Stimulated activated CD4-positive, alpha-beta T cell treated with anti-CD3 and anti-CD28 coated beads, Interleukin-4, amount 100 ng/mL, for 1 hour (primary cell): Measurements from ENCODE around the gene UCN3.

Experiments used
- DNase-seq: peaks from one replicate; pipeline ENCODE4 v3.0.0-alpha.2; 2020

UCN3 gene

GRCh38 chr10:5364890-5365338 is at the start of gene UCN3:
TSS of gene UCN3 (plus strand) at chr10:5364966. CDS start at chr10:5373721, 8,755 bp downstream.
- DNase-seq, result no peak

- DNase-seq, result peak; percentile 80
Observed at GRCh38 chr10:5317547-5318107, 47.1 kb upstream of the UCN3 start.

GRCh38 chr10:5318148-5318547 is 46.6 kb upstream of the UCN3 start:
- no peak for DNase-seq

GRCh38 chr10:5319863-5320262 is 44.9 kb upstream of the UCN3 start:
- no peak for DNase-seq

GRCh38 chr10:5321273-5321672 is 43.5 kb upstream of the UCN3 start:
- DNase-seq, result no peak

GRCh38 chr10:5323446-5323845 is 41.3 kb upstream of the UCN3 start:
- no peak for DNase-seq

GRCh38 chr10:5325076-5325475 is 39.7 kb upstream of the UCN3 start:
- DNase-seq, result no peak

GRCh38 chr10:5334196-5334880 is 30.4 kb upstream of the UCN3 start:
- DNase-seq, result no peak

- DNase-seq, result no peak
Observed at GRCh38 chr10:5338010-5338409, 26.8 kb upstream of the UCN3 start.

- DNase-seq, result no peak
Observed at GRCh38 chr10:5343092-5343491, 21.7 kb upstream of the UCN3 start.

- DNase-seq, result peak; percentile 6
Observed at GRCh38 chr10:5343561-5343960, 21.2 kb upstream of the UCN3 start.

- no peak for DNase-seq
Observed at GRCh38 chr10:5343979-5344378, 20.8 kb upstream of the UCN3 start.

- no peak for DNase-seq
Observed at GRCh38 chr10:5344746-5345145, 20.0 kb upstream of the UCN3 start.

GRCh38 chr10:5346881-5347280 is 17.9 kb upstream of the UCN3 start:
- no peak for DNase-seq

GRCh38 chr10:5349362-5349761 is 15.4 kb upstream of the UCN3 start:
- DNase-seq, result no peak

- no peak for DNase-seq
Observed at GRCh38 chr10:5354068-5354467, 10.7 kb upstream of the UCN3 start.

GRCh38 chr10:5355594-5356301 is 9.0 kb upstream of the UCN3 start:
- DNase-seq, result no peak

GRCh38 chr10:5356302-5356763 is 8.4 kb upstream of the UCN3 start:
- DNase-seq, result no peak

GRCh38 chr10:5360318-5360915 is 4.3 kb upstream of the UCN3 start:
- DNase-seq, result no peak

- no peak for DNase-seq
Observed at GRCh38 chr10:5361966-5362365, 2.8 kb upstream of the UCN3 start.

GRCh38 chr10:5362873-5363272 is 1.9 kb upstream of the UCN3 start:
- DNase-seq, result no peak

GRCh38 chr10:5364374-5364773 is 392 bp upstream of the UCN3 start:
- DNase-seq, result no peak

- no peak for DNase-seq
Observed at GRCh38 chr10:5365928-5366327, 1.2 kb downstream of the UCN3 start.
